ENCODE results near the gene ZSCAN1. TPM values are rescaled to one million over a fixed set of nuclear protein-coding genes. Genes with fewer than 3 reads are reported as not detected.
A peak's percentile ranks its signal among the peaks of the same experiment; 100 is the strongest.

The ZSCAN1 gene
- total RNA-seq, 1 donor from 2014 or later, result 7.7 TPM

- no peak for DNase-seq
- peaks cover 4% of the 10 kb centered on the region for H3K4me1 Mint-ChIP-seq (ENCODE audit: low read depth, unreplicated experiment)
- peak overlapping the region; percentile 97 for H3K4me3 Mint-ChIP-seq (ENCODE audit: unreplicated experiment)
- peaks cover 17% of the 10 kb centered on the region for H3K36me3 Mint-ChIP-seq (ENCODE audit: unreplicated experiment)
- no peak for TF ChIP-seq CTCF (IDR thresholded peaks at IDR 0.05; ENCODE audit: partially characterized antibody, unreplicated experiment)
- peak overlapping the region; percentile 100 for H3K27ac Mint-ChIP-seq (ENCODE audit: unreplicated experiment)
- H3K9me3 Mint-ChIP-seq (ENCODE audit: unreplicated experiment), result peaks cover 11% of the 10 kb centered on the region
- H3K27me3 Mint-ChIP-seq (ENCODE audit: unreplicated experiment), result no peaks in the 10 kb centered on the region
Measured at GRCh38 chr19:58098682-58098998, 64.8 kb downstream of the ZSCAN1 start.

Other genes with a start within 250 kb of the ZSCAN1 start
- 14.9 TPM for gene ZNF552, start 219.1 kb upstream of the ZSCAN1 start, total RNA-seq (ENCODE audit: unreplicated experiment)
- gene ZNF587B, start 203.7 kb upstream of the ZSCAN1 start, total RNA-seq (ENCODE audit: unreplicated experiment), result 16.9 TPM
- gene ZNF587, start 184.2 kb upstream of the ZSCAN1 start, total RNA-seq (ENCODE audit: unreplicated experiment), result 65.0 TPM
- 38.3 TPM for gene ZNF814, start 145.0 kb upstream of the ZSCAN1 start, total RNA-seq (ENCODE audit: unreplicated experiment)
- 23.0 TPM for gene ZNF417, start 117.4 kb upstream of the ZSCAN1 start, total RNA-seq (ENCODE audit: unreplicated experiment)
- 25.4 TPM for gene ZNF418, start 98.6 kb upstream of the ZSCAN1 start, total RNA-seq (ENCODE audit: unreplicated experiment)
- gene ZNF256, start 86.3 kb upstream of the ZSCAN1 start, total RNA-seq (ENCODE audit: unreplicated experiment), result 11.0 TPM
- gene C19orf18, start 59.5 kb upstream of the ZSCAN1 start, total RNA-seq (ENCODE audit: unreplicated experiment), result 1.6 TPM
- 58.2 TPM for gene ZNF606, start 31.2 kb upstream of the ZSCAN1 start, total RNA-seq (ENCODE audit: unreplicated experiment)
- gene ZNF135, start 25.3 kb downstream of the ZSCAN1 start, total RNA-seq (ENCODE audit: unreplicated experiment), result 16.6 TPM
- 66.7 TPM for gene ZSCAN18, start 64.2 kb downstream of the ZSCAN1 start, total RNA-seq (ENCODE audit: unreplicated experiment)
- gene ZNF329, start 116.8 kb downstream of the ZSCAN1 start, total RNA-seq (ENCODE audit: unreplicated experiment), result 14.1 TPM
- gene ZNF274, start 149.0 kb downstream of the ZSCAN1 start, total RNA-seq (ENCODE audit: unreplicated experiment), result 42.7 TPM
- gene ZNF544, start 194.9 kb downstream of the ZSCAN1 start, total RNA-seq (ENCODE audit: unreplicated experiment), result 46.1 TPM
- 24.8 TPM for gene ZNF8, start 244.9 kb downstream of the ZSCAN1 start, total RNA-seq (ENCODE audit: unreplicated experiment)